H9 (cell line): Measurements from ENCODE around the gene CPD. TPM values are rescaled to one million over a fixed set of nuclear protein-coding genes. Genes with fewer than 3 reads are reported as not detected.

Experiments used
- DNase-seq: peaks from one replicate; pipeline ENCODE4 v3.0.0-alpha.2; 2017
- H2AFZ ChIP-seq: one replicate; pipeline ENCODE4 v1.6.1; 2013; ENCODE audit warnings: mild to moderate bottlenecking, low read length, control low read depth, moderate library complexity
- H2AK5ac ChIP-seq: 2 replicates; pipeline ENCODE4 v1.6.1; 2013; ENCODE audit warnings: low read length, control low read depth, mixed read lengths; ENCODE audit not compliant: insufficient read length
- H2BK120ac ChIP-seq: one replicate; pipeline ENCODE4 v1.6.1; 2013; ENCODE audit warnings: low read depth, mild to moderate bottlenecking, low read length, control low read depth, inconsistent platforms; ENCODE audit not compliant: poor library complexity, severe bottlenecking
- H2BK12ac ChIP-seq: 2 replicates; pipeline ENCODE4 v1.6.1; 2013; ENCODE audit warnings: low read length, control low read depth, mixed read lengths, low read depth; ENCODE audit not compliant: insufficient read length
- H2BK15ac ChIP-seq: 2 replicates; pipeline ENCODE4 v1.6.1; 2013; ENCODE audit warnings: low read depth, low read length, control low read depth
- H2BK20ac ChIP-seq: one replicate; pipeline ENCODE4 v1.6.1; 2013; ENCODE audit warnings: low read depth, mild to moderate bottlenecking, low read length, control low read depth, inconsistent platforms; ENCODE audit not compliant: poor library complexity, severe bottlenecking
- H2BK5ac ChIP-seq: 2 replicates; pipeline ENCODE4 v1.6.1; 2013; ENCODE audit warnings: low read length, control low read depth, mixed read lengths; ENCODE audit not compliant: insufficient read length
- H3K14ac ChIP-seq: 2 replicates; pipeline ENCODE4 v1.6.1; 2013; ENCODE audit warnings: low read length, control low read depth; ENCODE audit not compliant: insufficient read depth
- H3K18ac ChIP-seq: 2 replicates; pipeline ENCODE4 v1.6.1; 2013; ENCODE audit warnings: low read depth, mild to moderate bottlenecking, mixed read lengths, low read length, control low read depth; ENCODE audit not compliant: insufficient read length
- H3K23ac ChIP-seq: 2 replicates; pipeline ENCODE4 v1.6.1; 2013; ENCODE audit warnings: low read length, control low read depth, mixed read lengths, low read depth; ENCODE audit not compliant: insufficient read length
- H3K23me2 ChIP-seq: 2 replicates; pipeline ENCODE4 v1.6.1; 2013; ENCODE audit warnings: low read depth, mild to moderate bottlenecking, mixed read lengths, low read length, control low read depth; ENCODE audit not compliant: insufficient read length, poor library complexity, severe bottlenecking
- H3K27ac ChIP-seq: 2 replicates; pipeline ENCODE4 v1.5.1; 2013; ENCODE audit warnings: low read length, control low read depth, mixed read lengths, low read depth; ENCODE audit not compliant: insufficient read length
- H3K27me3 ChIP-seq: 2 replicates; pipeline ENCODE4 v1.6.1; 2013; ENCODE audit warnings: low read length, control low read depth, inconsistent platforms; ENCODE audit not compliant: insufficient read depth
- H3K4ac ChIP-seq: 2 replicates; pipeline ENCODE4 v1.6.1; 2013; ENCODE audit warnings: low read depth, mild to moderate bottlenecking, control low read depth, inconsistent platforms, low read length, moderate library complexity
- H3K4me1 ChIP-seq: 2 replicates; pipeline ENCODE4 v1.6.1; 2013; ENCODE audit warnings: low read length, control low read depth, inconsistent platforms; ENCODE audit not compliant: insufficient read depth
- H3K4me2 ChIP-seq: 2 replicates; pipeline ENCODE4 v1.6.1; 2013; ENCODE audit warnings: low read length, control low read depth, mixed read lengths; ENCODE audit not compliant: insufficient read length, insufficient read depth
- H3K56ac ChIP-seq: 2 replicates; pipeline ENCODE4 v1.6.1; 2013; ENCODE audit warnings: low read depth, mild to moderate bottlenecking, mixed read lengths, low read length, control low read depth; ENCODE audit not compliant: insufficient read length
- H3K79me1 ChIP-seq: 2 replicates; pipeline ENCODE4 v1.6.1; 2013; ENCODE audit warnings: low read depth, mild to moderate bottlenecking, moderate library complexity, low read length, control low read depth, inconsistent platforms; ENCODE audit not compliant: insufficient read depth, poor library complexity, severe bottlenecking
- H3K79me2 ChIP-seq: 2 replicates; pipeline ENCODE4 v1.6.1; 2013; ENCODE audit warnings: low read length, control low read depth, inconsistent platforms; ENCODE audit not compliant: insufficient read depth
- H3K9ac ChIP-seq: 2 replicates; pipeline ENCODE4 v1.6.1; 2013; ENCODE audit warnings: low read length, control low read depth, mixed read lengths; ENCODE audit not compliant: insufficient read length; ENCODE audit errors: extremely low read depth
- H3K9me3 ChIP-seq: one replicate; pipeline ENCODE4 v1.6.1; 2013; ENCODE audit warnings: low read depth, low read length, inconsistent platforms; ENCODE audit not compliant: control insufficient read depth
- H3T11ph ChIP-seq: one replicate; pipeline ENCODE4 v1.6.1; 2013; ENCODE audit warnings: mild to moderate bottlenecking, low read length, control low read depth, inconsistent platforms
- H4K20me1 ChIP-seq: one replicate; pipeline ENCODE4 v1.6.1; 2013; ENCODE audit not compliant: control insufficient read depth, insufficient read length, insufficient read depth
- H4K5ac ChIP-seq: 2 replicates; pipeline ENCODE4 v1.6.1; 2013; ENCODE audit warnings: low read depth, mild to moderate bottlenecking, mixed read lengths, low read length, control low read depth; ENCODE audit not compliant: insufficient read length
- H4K8ac ChIP-seq: replicated peaks from 2 replicates; pipeline ENCODE4 v1.6.1; 2013; ENCODE audit warnings: low read length, control low read depth, mixed read lengths, low read depth; ENCODE audit not compliant: insufficient read length
- H4K91ac ChIP-seq: 2 replicates; pipeline ENCODE4 v1.6.1; 2013; ENCODE audit warnings: low read depth, mild to moderate bottlenecking, moderate library complexity, mixed read lengths, low read length, control low read depth; ENCODE audit not compliant: insufficient read length
- H3K27ac Mint-ChIP-seq, 3 experiments: 2 replicates in 2 of 3; 3 replicates in 1 of 3; pipeline ENCODE4 v1.8.0; 2020 to 2021; ENCODE audit warnings: mixed read lengths in 3 of 3, mild to moderate bottlenecking in 1 of 3, moderate library complexity in 1 of 3
- H3K27me3 Mint-ChIP-seq: 2 replicates; pipeline ENCODE4 v1.8.0; 2021; ENCODE audit warnings: low read depth, mild to moderate bottlenecking, moderate library complexity, mixed read lengths
- H3K36me3 Mint-ChIP-seq, 3 experiments: 2 replicates in 2 of 3; 3 replicates in 1 of 3; pipeline ENCODE4 v1.8.0; 2020 to 2021; ENCODE audit warnings: low read depth in 3 of 3, mixed read lengths in 3 of 3; ENCODE audit not compliant: insufficient read depth in 1 of 3
- H3K4me1 Mint-ChIP-seq, 2 experiments: 2 replicates each; pipeline ENCODE4 v1.8.0; 2020; ENCODE audit warnings: mixed read lengths in 2 of 2
- H3K4me3 Mint-ChIP-seq, 2 experiments: 2 replicates in 1 of 2; 3 replicates in 1 of 2; pipeline ENCODE4 v1.8.0; 2020 to 2021; ENCODE audit warnings: mild to moderate bottlenecking in 2 of 2, mixed read lengths in 2 of 2, moderate library complexity in 1 of 2
- H3K9me3 Mint-ChIP-seq, 2 experiments: 2 replicates in 1 of 2; 3 replicates in 1 of 2; pipeline ENCODE4 v1.8.0; 2020; ENCODE audit warnings: mild to moderate bottlenecking in 2 of 2, mixed read lengths in 2 of 2, moderate library complexity in 1 of 2
- CTCF ChIP-seq: fragments of 200-600 bp; sonication (generic); conservative IDR thresholded peaks from 3 replicates; pipeline ENCODE4 v1.8.0; 2021; ENCODE audit warnings: antibody characterized with exemption, mild to moderate bottlenecking
- WGBS: extraction: QIAGEN DNeasy Blood & Tissue Kit; methylation state at CpG from one replicate; pipeline ENCODE4 v1.1.7; 2013; ENCODE audit warnings: missing lambda C conversion rate, low lambda C conversion rate, mixed read lengths; ENCODE audit not compliant: insufficient read length; ENCODE audit errors: extremely low coverage; 5-methylcytosine and 5-hydroxymethylcytosine counted together
- total RNA-seq: library from RNA; stranded (reverse); gene quantifications from 2 replicates; pipeline ENCODE4 v1.2.1, GENCODE V29; 2021

The CPD gene
- total RNA-seq, 1 experiment from 2014 or later: 47.0 TPM

- no peaks in the 10 kb centered on the region for H3K79me1 ChIP-seq
- H2AK5ac ChIP-seq: no peak overlapping the region
- H3K4me1 Mint-ChIP-seq: no peaks in the 10 kb centered on the region
- H3K27ac ChIP-seq: no peak overlapping the region
- no peaks in the 10 kb centered on the region for H3K9me3 ChIP-seq
- TF ChIP-seq CTCF: no peak
- no peak overlapping the region for H4K5ac ChIP-seq
- no peaks in the 10 kb centered on the region for H3K23me2 ChIP-seq
- H3K79me2 ChIP-seq: no peaks in the 10 kb centered on the region
- H3K36me3 Mint-ChIP-seq: peaks cover 20 to 45% (median 35%) of the 10 kb centered on the region in 3 experiments
- H3T11ph ChIP-seq: no peak overlapping the region
- no peak overlapping the region for H3K23ac ChIP-seq
- H4K8ac ChIP-seq: no peak overlapping the region
- no peak overlapping the region for H3K4me2 ChIP-seq
- H3K18ac ChIP-seq: no peak overlapping the region
- H2BK5ac ChIP-seq: no peak overlapping the region
- no peak overlapping the region for H2BK20ac ChIP-seq
- no peak overlapping the region for H3K4ac ChIP-seq
- no peak overlapping the region for H3K4me3 Mint-ChIP-seq
- H3K9ac ChIP-seq: no peak overlapping the region
- no peak overlapping the region for H4K91ac ChIP-seq
- H3K56ac ChIP-seq: no peak overlapping the region
- no peak overlapping the region for H2BK15ac ChIP-seq
- H2BK12ac ChIP-seq: no peak overlapping the region
- no peaks in the 10 kb centered on the region for H3K27me3 ChIP-seq
- peaks cover 5 to 10% of the 10 kb centered on the region in 2 experiments; a peak in 4 of 5 replicates for H3K9me3 Mint-ChIP-seq
- H3K27ac Mint-ChIP-seq: no peak overlapping the region
- no peak overlapping the region for H3K14ac ChIP-seq
- no CpG with 5 or more reads among the region's 4 CpGs for WGBS
- no peak overlapping the region for H2AFZ ChIP-seq
- H2BK120ac ChIP-seq: no peak overlapping the region
- no peaks in the 10 kb centered on the region for H3K4me1 ChIP-seq
- no peaks in the 10 kb centered on the region for H4K20me1 ChIP-seq
- DNase-seq: no peak
- H3K27me3 Mint-ChIP-seq: no peaks in the 10 kb centered on the region
Measured at GRCh38 chr17:30449480-30449879, 70.8 kb downstream of the CPD start.
